Adrenal gland (tissue), 12 donors: ENCODE data around the gene SLC24A3. TPM values are rescaled to one million over a fixed set of nuclear protein-coding genes. Genes with fewer than 3 reads are reported as not detected.

ENCODE experiments used
- DNase-seq, 7 donors: peaks; one replicate each; pipeline ENCODE4 v3.0.0-alpha.2; 2019 to 2020
- H3K27ac ChIP-seq, 5 donors: fragments of 200-600 bp; sonication (generic) in 4 of 5; 1 replicate in 3 of 5; 2 replicates in 2 of 5; pipeline versions ENCODE4 v1.5.1 to v1.8.0; 2016 to 2020; ENCODE audit warnings: mild to moderate bottlenecking in 1 of 5
- H3K27me3 ChIP-seq: fragments of 200-600 bp; 2 replicates; pipeline ENCODE4 v1.8.0; 2021
- H3K36me3 ChIP-seq, 2 donors: fragments of 200-600 bp; replicated peaks in 1 of 2; 1 replicate in 1 of 2; 2 replicates in 1 of 2; pipeline versions ENCODE4 v1.5.1 to v1.8.0; 2018 to 2022
- H3K4me1 ChIP-seq, 2 donors: fragments of 200-600 bp; replicated peaks in 1 of 2; 1 replicate in 1 of 2; 2 replicates in 1 of 2; pipeline versions ENCODE4 v1.5.1 to v1.8.0; 2018 to 2021
- H3K4me3 ChIP-seq, 4 donors: fragments of 200-600 bp; sonication (generic) in 3 of 4; one replicate each; pipeline ENCODE4 v1.5.1; 2016 to 2018
- H3K9me3 ChIP-seq, 3 donors: fragments of 200-600 bp; sonication (generic) in 1 of 3; replicated peaks in 1 of 3; 1 replicate in 2 of 3; 2 replicates in 1 of 3; pipeline versions ENCODE4 v1.5.1 to v1.8.0; 2016 to 2021
- CTCF ChIP-seq, 6 experiments: fragments of 450-650 bp in 4 of 6; fragments of 200-600 bp in 2 of 6; sonication (generic) in 1 of 6; IDR thresholded peaks; 1 replicate in 5 of 6; 2 replicates in 1 of 6; pipeline versions ENCODE4 v1.5.1 to v1.8.0; 2016 to 2021; ENCODE audit warnings: antibody characterized with exemption in 6 of 6, mild to moderate bottlenecking in 2 of 6, moderate library complexity in 1 of 6
- POLR2A ChIP-seq, 2 donors: fragments of 450-650 bp; IDR thresholded peaks; one replicate each; pipeline ENCODE4 v1.6.1; 2017; ENCODE audit warnings: antibody characterized with exemption in 2 of 2, mild to moderate bottlenecking in 2 of 2, moderate library complexity in 1 of 2
- WGBS, 4 donors: extraction: QIAGEN DNeasy Blood & Tissue Kit in 2 of 4; methylation state at CpG; one replicate each; pipeline versions ENCODE4 v1.1.5 to v1.1.7; 2013 to 2017; 5-methylcytosine and 5-hydroxymethylcytosine counted together
- intact Hi-C, 2 donors: fragments of 100-400 bp; cut with DNase I; formaldehyde crosslinking; loops; one replicate each; pipeline versions ENCODE4 v1.14.1 to v1.15.0; 2022 to 2023
- polyA plus RNA-seq, 3 donors: library from polyadenylated mRNA; stranded (reverse); fragments of 200-250 nt in 2 of 3; fragments of 350-450 nt in 1 of 3; fragmentation: Illumina TruSeq in 1 of 3; extraction: RNeasy Lipid Tissue Mini Kit (QIAGEN cat#74804) in 1 of 3; gene quantifications; one replicate each; pipeline ENCODE4 v1.2.3, GENCODE V29; 2013 to 2014
- total RNA-seq, 9 donors: library from RNA; depleted of rRNA in 4 of 9; stranded (reverse); fragments of >200 nt in 4 of 9; fragments of 120-200 nt in 1 of 9; fragmentation: NEBNext Ultra II Directional in 1 of 9; extraction: Animal tissue kit (Norgen Biotek cat#: 25700) in 1 of 9; gene quantifications; one replicate each; pipeline versions ENCODE4 v1.1.0 to v1.2.4, GENCODE V29; 2013 to 2023
- donor health status: healthy with polysubstance abuse.
- donor health status: Bipolar disorder and iron deficiency.
- donor health status: DM: yes; HTN: yes; CAD: no.
- donor health status: DM: no; HTN: no; CAD: no.
- donor health status: DM: no; HTN: no; CAD: no.
- donor health status: DM: yes; HTN: yes; CAD: no.

SLC24A3 gene
- total and polyA plus RNA-seq, 12 donors, result 0.89 to 44.4 (median 2.7) TPM

DNA sequence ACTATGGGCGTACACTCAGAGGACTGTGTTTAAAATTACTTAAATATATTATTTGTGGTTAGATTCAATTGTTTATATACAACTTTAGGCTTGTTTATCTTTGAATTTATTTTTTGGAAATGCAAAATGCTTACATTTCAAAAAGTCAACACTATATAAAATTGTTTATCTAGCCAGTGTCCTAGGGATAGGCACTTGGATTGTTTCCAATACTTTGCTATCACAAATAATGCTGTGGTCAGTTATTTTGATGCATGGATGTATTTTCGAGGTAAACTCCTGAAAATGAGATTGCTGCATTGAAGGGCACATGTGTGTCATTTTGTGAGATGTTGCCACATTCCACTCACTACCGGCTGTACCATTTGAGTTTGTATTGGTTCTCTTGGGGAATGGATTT lies 213.9 kb downstream of the SLC24A3 start:
- H3K9me3 ChIP-seq, result no peaks in the 10 kb centered on the region
- WGBS, 4 donors, result 77 to 87% (median 80%) methylated on average over 3 of the region's 3 CpGs
- no peak for TF ChIP-seq POLR2A (IDR thresholded peaks at IDR 0.05)
- TF ChIP-seq CTCF (IDR thresholded peaks at IDR 0.05), result no peak
- DNase-seq, result no peak
- H3K4me1 ChIP-seq, result no peaks in the 10 kb centered on the region
- no peaks in the 10 kb centered on the region for H3K27me3 ChIP-seq
- H3K36me3 ChIP-seq, result no peaks in the 10 kb centered on the region
- no peak overlapping the region for H3K27ac ChIP-seq
- intact Hi-C loops, result no loop called here
- H3K4me3 ChIP-seq, result no peak overlapping the region

GRCh38 chr20:19427480-19427879 lies 215.0 kb downstream of the SLC24A3 start:
- no peaks in the 10 kb centered on the region for H3K9me3 ChIP-seq
- no peaks in the 10 kb centered on the region for H3K36me3 ChIP-seq
- 77 to 84% (median 81%) methylated on average over 7 to 9 of the region's 9 CpGs for WGBS, 4 donors
- DNase-seq, result no peak
- no peaks in the 10 kb centered on the region for H3K4me1 ChIP-seq
- H3K4me3 ChIP-seq, result no peak overlapping the region
- H3K27me3 ChIP-seq, result no peaks in the 10 kb centered on the region
- H3K27ac ChIP-seq, result no peak overlapping the region
- intact Hi-C loops, result no loop called here
- TF ChIP-seq POLR2A (IDR thresholded peaks at IDR 0.05) (no peak), CTCF (IDR thresholded peaks at IDR 0.05) (no peak)

DNA sequence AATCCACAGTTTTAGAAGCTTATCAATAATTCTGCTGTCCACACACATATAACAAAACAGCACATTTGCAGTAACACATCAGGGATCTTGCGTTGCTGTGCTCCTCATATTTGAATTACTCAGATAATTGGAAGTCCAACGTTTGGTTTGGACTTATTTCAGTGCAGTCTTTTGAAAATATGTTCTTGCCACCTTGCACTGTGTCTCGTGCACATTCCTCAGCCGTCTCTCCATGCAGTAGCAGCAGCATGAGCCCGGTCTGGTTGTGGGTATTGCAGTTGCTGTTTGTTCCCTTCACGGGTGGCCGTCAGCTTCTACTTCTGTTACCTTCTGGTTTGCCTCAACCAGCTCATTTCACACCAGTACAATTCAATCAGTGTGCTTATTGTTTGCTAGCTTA lies 215.5 kb downstream of the SLC24A3 start:
- H3K27ac ChIP-seq, result no peak overlapping the region
- H3K4me3 ChIP-seq, result no peak overlapping the region
- H3K36me3 ChIP-seq, result no peaks in the 10 kb centered on the region
- no peaks in the 10 kb centered on the region for H3K27me3 ChIP-seq
- no peak for TF ChIP-seq CTCF (IDR thresholded peaks at IDR 0.05)
- TF ChIP-seq POLR2A (IDR thresholded peaks at IDR 0.05), result no peak
- intact Hi-C loops, result no loop called here
- 63 to 71% (median 64%) methylated on average over 7 of the region's 7 CpGs for WGBS, 4 donors
- no peaks in the 10 kb centered on the region for H3K4me1 ChIP-seq
- no peak for DNase-seq
- no peaks in the 10 kb centered on the region for H3K9me3 ChIP-seq

GRCh38 chr20:19428324-19428723 lies 215.9 kb downstream of the SLC24A3 start:
- no peak for DNase-seq
- WGBS, 4 donors, result 77 to 88% (median 77%) methylated on average over 5 of the region's 5 CpGs

More at GRCh38 chr20:19428324-19428723, 215.9 kb downstream of the SLC24A3 start:
- Histone ChIP-seq H3K4me1 (no peaks in the 10 kb centered on the region), H3K36me3 (no peaks in the 10 kb centered on the region), H3K27me3 (no peaks in the 10 kb centered on the region), H3K4me3 (no peak overlapping the region), H3K9me3 (no peaks in the 10 kb centered on the region), H3K27ac (no peak overlapping the region)
- intact Hi-C loops, result no loop called here
- no peak for TF ChIP-seq CTCF (IDR thresholded peaks at IDR 0.05)
- TF ChIP-seq POLR2A (IDR thresholded peaks at IDR 0.05), result no peak
